GM19099 (cell line): ENCODE results near the gene IKZF1.

Experiments used
- POLR2A ChIP-seq: IDR thresholded peaks from 3 replicates; pipeline ENCODE4 v1.6.1; 2011; ENCODE audit warnings: low read depth; ENCODE audit not compliant: insufficient read length; ENCODE audit errors: extremely low read depth

The IKZF1 gene

DNA sequence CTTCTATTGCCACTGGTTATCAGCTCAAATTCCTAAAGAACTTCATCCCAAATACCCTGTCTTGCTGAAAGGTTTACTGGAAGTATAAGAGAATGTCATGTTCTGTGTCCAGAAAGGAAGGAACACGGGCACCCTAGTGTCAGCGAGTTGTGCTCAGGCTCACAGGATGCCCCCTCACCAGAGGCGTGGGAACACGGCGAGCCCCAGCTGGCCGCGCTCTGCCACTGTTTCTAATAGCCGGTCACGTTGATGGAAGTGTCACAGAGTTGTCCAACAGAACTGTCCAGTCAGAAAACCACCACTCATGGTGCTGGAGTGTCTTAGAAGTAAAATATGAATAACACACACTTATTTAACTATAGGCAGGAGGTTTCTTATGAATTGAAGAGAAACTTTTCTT, 72.8 kb downstream of the IKZF1 start:
- no peak for TF ChIP-seq POLR2A

DNA sequence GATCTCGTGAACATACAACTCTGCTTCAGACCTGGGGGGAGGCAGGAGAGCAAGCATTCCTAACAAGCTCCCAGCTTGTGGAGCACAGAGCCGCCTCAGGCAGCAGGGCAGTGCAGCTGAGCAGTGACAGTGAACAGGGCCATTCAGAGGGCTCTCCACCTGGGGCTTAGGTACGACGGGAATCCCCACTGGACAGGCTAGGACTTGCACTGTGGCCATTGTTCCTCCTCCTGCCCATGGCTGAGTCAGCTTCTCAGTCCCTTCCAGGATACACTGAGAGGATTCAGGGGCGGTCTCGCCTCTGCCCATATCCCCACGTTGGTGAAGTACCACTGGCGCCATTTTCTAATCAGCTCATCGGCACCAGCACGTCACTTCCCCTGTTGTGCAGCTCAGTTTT, 74.6 kb downstream of the IKZF1 start:
- no peak for TF ChIP-seq POLR2A

DNA sequence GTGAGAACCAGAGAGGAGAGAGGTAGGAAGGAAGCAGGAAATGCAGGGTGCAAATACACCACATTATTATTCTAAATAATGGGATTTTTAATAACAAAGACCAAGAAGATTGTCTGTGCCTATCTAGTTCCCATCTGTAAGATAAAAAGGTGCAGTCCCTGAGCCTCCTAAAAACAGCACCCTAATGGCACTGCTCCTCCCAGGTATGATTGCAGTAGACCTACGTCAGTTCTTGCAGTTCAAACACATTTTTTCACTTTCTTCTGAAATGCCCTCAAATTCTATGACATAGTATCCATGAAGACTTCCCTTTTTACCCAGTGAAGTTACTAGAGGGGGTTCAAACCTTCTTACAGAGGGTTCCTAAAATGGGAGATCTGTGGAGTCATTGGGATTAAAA, 75.0 kb downstream of the IKZF1 start:
- TF ChIP-seq POLR2A, result no peak

DNA sequence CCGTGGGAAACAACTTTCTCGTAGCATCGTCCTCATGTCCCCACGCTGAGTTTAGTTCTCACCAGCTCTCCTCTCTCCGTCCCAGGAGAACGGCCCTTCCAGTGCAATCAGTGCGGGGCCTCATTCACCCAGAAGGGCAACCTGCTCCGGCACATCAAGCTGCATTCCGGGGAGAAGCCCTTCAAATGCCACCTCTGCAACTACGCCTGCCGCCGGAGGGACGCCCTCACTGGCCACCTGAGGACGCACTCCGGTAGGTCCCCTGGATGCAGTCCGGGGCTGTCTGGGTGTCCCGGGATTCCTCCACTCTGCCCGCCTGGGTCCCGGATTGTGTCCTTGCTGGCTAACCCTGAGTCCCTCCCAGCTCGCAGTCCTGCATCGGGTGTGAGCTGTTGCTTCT, 77.9 kb downstream of the IKZF1 start:
- no peak for TF ChIP-seq POLR2A

DNA sequence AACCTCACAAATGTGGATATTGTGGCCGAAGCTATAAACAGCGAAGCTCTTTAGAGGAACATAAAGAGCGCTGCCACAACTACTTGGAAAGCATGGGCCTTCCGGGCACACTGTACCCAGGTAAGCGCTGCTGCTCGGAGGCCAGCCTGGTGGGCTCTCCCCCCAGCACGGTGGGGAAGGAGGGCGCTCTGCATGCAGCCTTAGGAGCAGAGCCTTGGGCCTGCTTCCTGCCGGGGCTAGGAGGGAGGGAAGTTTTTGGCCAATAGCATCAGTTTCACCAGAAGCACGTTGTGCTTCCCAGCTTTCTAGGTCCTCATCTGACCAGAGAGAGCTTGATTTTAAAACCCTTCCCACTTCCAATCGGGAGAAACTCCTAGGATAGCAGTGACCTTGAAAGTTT, 82.8 kb downstream of the IKZF1 start:
- no peak for TF ChIP-seq POLR2A

DNA sequence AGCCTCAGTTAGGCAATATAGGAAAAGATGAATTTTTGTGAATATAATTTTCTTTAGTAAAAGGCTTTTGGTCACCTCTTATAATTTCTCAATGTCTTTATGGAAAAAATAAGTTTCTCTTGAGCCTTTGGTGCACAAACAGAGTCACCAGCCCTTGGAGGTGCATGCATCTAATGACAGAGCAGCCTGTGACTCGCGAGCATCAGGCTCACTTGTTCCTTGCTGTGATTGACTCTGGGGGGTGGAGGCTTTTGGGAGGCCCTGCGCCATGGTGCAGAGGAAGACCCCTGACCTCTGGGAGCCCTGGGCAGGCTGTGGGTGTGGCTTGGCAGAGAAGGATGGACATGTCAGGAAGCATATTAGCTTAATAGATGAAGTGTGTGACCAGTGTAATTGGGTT, 85.4 kb downstream of the IKZF1 start:
- no peak for TF ChIP-seq POLR2A

DNA sequence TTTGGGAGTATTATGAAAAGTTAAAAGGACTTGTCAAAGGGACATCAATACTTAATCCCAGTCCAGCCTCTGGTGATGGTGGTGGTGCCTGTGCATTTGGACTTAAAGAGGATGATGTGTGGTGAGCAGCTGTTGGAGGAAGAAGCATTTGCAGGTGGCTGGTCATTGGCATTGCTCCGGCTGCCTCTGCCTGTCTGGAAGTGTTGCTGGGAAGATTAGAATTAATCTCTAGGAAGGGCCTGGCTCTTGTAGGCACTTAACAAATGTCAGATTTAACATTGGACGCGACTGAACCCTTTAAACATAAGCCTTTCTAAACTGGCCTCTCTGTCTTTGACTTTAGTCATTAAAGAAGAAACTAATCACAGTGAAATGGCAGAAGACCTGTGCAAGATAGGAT, 86.9 kb downstream of the IKZF1 start:
- TF ChIP-seq POLR2A, result no peak

DNA sequence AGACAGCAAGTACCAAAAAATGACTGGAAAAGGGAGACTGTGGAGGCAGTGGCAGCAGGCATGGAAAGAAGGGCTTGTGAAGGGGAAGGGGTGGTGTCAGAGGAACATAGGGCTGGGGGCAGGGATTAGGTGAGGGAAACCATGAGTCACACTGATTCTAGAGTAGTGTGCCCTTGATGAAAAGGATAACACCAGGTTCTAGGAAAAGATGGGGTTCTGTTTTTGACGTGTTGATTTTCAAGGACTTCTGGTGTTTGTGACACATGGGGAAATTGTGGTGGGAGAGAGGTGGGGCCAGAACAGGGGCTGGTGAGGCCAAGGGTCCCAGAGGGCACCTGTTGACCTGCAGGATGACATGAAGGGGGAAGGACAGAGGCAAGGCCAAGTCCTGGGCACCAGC, 88.6 kb downstream of the IKZF1 start:
- TF ChIP-seq POLR2A, result no peak

DNA sequence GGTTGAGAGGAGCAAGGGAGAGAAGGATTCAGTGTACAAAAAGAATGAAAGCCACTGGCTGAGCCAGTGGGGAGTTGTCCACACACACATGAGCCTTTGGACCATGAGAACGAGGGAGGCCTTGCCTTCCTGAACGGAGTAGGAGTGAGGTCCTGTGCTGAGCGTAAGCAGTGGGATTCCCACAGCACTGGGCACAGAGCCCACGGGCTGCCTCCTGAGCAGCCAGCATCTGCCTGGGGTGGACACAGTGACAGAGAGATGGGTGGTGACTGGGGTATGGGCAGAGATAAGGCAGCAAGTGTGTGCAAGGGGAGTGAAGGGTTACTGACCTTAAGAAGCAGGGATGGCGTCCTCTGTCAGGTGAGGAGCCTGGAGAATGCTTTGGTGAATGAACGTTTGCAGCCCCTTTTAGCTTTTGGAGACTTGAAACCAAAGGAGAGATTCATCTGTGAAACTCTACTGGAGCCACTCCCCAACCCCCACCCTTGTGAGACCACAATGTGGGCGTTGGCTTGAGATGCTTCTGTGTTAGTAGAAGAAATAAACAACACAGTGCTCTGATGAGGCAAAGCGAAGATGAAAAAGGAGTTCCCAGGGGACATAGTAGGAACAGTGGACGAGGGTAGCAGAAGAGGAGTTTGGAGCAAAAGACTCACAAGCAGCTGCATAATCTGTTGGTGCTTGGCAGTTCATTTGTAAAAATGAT, 89.2 kb downstream of the IKZF1 start:
- TF ChIP-seq POLR2A, result no peak

DNA sequence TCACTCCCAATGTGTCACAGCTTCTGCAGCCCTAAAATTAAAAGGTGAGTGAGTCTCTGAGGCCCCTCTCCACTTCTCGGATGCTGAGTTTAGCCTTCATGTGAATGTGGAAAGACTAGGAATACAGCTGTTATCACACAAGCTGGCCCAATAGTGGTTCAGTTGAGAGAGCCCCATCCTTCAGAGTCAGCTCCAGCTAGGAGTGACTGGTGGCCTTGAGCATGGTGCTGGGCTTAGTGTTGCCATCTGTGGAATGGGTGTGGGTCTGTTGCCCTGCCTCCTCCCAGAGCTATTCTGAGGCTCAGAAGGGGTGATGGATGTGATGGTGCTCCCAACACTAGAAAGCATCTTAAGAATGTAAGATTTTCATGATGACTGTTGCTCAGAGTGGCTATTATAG, 89.8 kb downstream of the IKZF1 start:
- TF ChIP-seq POLR2A, result no peak

DNA sequence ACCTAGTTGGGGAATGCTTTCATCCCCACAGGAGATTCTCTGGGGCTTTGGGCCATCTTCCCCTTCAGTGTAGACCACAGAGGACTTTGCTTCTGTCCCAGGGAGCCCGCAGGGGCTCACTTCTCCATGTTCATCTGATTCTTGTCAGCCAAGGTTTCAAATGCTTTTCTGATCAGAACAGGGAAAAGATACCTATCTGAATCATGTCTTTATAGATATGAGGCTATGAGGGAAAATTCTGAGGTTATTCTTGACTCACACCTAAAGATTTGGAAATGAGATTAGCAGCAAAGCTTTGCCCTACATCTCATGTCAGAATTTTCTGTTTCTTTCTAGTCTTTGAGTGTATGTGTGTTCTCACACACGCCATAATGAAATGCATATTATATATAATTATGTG, 92.3 kb downstream of the IKZF1 start:
- no peak for TF ChIP-seq POLR2A

DNA sequence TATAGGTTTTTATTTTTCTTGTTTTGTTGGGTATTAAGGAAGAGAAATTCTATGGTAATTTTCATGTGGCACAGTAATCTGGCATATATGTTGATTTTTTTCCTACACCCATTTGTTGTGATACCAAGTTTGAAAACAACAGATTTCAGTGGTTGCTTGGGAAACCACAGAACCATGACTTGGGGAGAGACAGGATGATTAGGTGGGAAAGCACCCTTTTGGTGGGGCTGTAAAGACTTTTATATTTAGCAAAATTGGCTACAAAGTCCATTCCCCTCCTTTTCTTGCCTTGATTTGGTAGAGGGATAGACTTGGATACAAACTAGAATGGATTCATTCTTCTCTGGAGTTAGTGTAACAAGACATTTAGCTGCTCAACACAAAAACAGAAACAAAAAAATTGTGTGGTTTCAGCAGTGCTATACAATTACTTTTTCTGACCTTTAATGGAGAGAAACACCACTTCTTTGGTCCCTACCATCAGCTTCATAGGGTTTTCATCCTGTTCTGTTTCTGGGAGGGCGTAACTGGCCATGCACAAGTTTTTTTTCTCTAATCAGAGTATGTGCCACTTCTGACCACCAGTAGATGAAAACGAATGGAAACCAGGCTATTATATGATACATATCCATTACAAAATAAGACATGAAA, 92.9 kb downstream of the IKZF1 start:
- no peak for TF ChIP-seq POLR2A

DNA sequence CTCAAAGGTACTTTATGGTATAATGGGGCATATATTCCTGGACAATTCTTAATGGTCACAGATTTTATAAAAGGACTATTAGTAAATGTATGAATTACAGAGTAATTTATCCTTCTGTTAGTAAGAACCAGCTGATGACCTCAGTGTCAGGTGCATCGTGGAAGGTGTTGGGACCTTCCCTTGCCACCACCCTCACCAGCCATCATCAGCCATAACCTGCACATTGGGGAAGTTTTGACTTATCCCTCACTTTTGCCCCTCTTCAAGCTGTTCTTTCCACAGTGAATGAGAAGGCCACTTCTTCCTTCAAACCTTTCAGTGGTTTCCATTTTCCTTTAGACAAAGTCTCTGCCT, 93.4 kb downstream of the IKZF1 start:
- no peak for TF ChIP-seq POLR2A

DNA sequence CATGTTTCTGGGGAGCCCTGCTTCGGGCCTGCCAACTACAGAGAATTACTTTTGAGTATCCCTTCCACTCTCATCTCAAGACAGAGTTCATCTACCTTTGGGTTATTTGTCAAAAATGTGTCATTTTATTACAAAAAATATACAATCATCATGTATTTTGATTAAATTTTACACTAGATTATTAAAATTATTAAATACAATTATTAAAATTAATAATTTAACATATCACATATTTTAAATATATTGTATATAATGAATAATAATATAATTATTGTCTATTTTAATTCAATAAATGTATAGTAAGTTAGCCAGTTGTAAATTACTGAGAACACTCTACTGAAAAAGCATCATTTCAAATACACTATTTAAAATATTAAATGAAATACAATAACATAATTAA, 94.7 kb downstream of the IKZF1 start:
- TF ChIP-seq POLR2A, result no peak

DNA sequence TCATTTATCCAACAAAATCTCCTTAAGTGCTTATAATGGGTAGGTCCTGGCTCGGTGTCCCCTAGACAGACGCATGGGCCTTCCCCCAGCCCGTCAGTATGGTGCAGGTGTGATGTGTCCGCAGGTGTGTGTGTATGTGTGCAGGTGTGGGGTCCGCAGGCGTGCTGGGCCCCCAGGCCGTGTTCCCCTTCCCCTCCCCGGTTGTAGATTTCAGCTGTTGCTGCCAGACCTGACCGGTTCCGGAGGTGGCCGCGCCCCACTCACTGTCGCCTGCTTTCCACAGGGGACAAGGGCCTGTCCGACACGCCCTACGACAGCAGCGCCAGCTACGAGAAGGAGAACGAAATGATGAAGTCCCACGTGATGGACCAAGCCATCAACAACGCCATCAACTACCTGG, 95.1 kb downstream of the IKZF1 start:
- no peak for TF ChIP-seq POLR2A

DNA sequence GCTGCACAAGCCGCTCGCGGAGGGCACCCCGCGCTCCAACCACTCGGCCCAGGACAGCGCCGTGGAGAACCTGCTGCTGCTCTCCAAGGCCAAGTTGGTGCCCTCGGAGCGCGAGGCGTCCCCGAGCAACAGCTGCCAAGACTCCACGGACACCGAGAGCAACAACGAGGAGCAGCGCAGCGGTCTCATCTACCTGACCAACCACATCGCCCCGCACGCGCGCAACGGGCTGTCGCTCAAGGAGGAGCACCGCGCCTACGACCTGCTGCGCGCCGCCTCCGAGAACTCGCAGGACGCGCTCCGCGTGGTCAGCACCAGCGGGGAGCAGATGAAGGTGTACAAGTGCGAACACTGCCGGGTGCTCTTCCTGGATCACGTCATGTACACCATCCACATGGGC, 95.6 kb downstream of the IKZF1 start:
- TF ChIP-seq POLR2A, result no peak

DNA sequence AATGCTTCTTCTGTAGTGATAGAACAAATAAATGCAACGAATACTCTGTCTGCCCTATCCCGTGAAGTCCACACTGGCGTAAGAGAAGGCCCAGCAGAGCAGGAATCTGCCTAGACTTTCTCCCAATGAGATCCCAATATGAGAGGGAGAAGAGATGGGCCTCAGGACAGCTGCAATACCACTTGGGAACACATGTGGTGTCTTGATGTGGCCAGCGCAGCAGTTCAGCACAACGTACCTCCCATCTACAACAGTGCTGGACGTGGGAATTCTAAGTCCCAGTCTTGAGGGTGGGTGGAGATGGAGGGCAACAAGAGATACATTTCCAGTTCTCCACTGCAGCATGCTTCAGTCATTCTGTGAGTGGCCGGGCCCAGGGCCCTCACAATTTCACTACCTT, 99.9 kb downstream of the IKZF1 start:
- no peak for TF ChIP-seq POLR2A
